SK-MEL-5 (cell line): ENCODE data around the gene VPS52. TPM values are rescaled to one million over a fixed set of nuclear protein-coding genes. Genes with fewer than 3 reads are reported as not detected.

Experiments
- DNase-seq: peaks from one replicate; pipeline ENCODE4 v3.0.0-alpha.2; 2016; ENCODE audit warnings: low read depth, low spot score
- in situ Hi-C: cut with HindIII; loops from 2 replicates; pipeline ENCODE4 v1.10.0; 2016; ENCODE audit warnings: low sequenced_read_pairs, high pct_unique_total_duplicates, low pct_unique_long_range_greater_than_20kb
- total RNA-seq: library from RNA; depleted of rRNA; stranded (reverse); fragments of >200 nt; shearing (Covaris generic); gene quantifications from 2 replicates; pipeline ENCODE4 v1.2.3, GENCODE V29; 2014

Gene VPS52
- total RNA-seq, 1 experiment from 2014 or later = 27.1 TPM

DNA sequence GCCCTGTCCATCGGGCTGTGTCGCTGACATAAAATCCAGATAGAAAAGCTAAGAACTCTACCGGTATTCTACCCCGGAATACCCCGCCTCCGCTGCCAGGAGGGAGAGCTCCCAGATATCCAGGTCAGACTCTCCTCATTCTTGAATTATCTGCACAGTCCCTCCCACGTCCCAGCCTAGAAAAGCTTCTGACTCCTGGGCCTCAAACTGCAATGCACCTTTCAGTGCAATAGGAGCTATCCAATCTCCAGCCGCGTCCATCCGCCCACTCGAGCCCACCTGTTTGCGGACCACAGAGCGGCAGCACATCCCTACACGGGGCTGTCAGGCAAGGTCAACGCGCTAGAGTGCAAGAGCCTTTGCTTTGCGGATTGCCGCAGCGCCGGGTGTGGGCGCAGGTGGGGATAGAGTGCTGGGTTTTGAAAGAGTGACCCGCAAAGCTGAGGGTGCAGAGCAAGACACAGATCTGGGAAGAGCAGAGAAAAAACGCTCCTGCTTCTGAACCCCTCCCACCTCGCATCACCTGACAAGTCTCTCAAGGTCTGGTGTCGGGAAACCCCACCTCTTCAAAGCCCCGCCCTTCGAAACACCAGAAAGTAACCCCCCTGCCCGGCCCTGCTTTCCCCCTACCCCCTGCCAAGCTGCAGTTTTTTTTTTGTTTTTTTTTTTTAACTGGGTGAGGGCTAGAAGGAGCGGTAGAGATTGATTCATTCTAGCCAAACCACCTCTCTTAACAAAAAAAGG is 40.9 kb upstream of the VPS52 start:
- in situ Hi-C loops = no loop called here
- DNase-seq = peak; percentile 78

- no peak for DNase-seq
- in situ Hi-C loops = no loop called here
Observed at GRCh38 chr6:33306356-33306755, 34.7 kb upstream of the VPS52 start.

DNA sequence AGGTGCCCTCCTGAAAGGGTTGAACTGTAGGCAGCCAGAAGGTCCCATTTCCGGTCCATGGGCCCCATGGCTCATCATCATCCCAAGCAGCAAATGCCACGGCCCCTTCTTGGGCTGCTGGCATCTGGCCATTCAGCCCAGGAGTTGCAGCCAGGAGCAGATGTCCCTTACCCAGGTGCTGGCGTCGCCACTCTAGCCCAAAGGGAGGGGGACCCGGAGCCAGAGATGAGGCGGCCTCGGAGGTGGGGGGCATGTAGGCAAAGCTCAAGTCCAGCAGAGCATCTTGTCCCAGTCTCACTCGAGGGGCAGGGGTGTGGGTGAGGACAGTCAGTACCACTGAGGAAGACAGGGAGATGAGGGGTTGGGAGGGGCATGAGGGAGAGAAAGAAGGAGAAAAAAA is 33.4 kb upstream of the VPS52 start:
- no peak for DNase-seq
- in situ Hi-C loops = no loop called here

DNA sequence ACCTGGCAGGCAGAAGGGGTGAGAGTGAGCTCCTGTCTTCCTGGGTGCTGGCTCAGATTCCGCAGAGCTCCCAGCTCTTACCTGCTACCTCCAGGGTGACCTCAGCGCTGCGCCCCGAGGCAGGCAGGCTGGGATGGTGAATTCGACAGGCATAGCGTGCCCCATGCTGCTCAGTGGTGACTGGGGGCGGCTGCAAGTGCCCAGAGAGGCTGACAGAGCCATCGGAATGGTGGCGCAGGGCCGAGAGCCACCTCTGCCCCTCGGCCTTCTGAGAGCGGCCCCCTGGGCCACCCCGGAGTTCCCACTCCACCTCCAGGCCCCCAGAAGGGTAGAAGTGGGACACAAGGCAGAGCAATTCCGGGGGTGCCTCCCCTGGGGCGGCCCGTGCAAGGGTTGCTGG is 32.5 kb upstream of the VPS52 start:
- in situ Hi-C loops = no loop called here

GRCh38 chr6:33301877-33302276 is 30.2 kb upstream of the VPS52 start:
- no peak for DNase-seq
- in situ Hi-C loops = no loop called here

More for the DNA sequence above, 32.5 kb upstream of the VPS52 start:
- no peak for DNase-seq

- peak; percentile 93 for DNase-seq
- in situ Hi-C loops = no loop called here
Observed at GRCh38 chr6:33299237-33299944, 27.7 kb upstream of the VPS52 start.

DNA sequence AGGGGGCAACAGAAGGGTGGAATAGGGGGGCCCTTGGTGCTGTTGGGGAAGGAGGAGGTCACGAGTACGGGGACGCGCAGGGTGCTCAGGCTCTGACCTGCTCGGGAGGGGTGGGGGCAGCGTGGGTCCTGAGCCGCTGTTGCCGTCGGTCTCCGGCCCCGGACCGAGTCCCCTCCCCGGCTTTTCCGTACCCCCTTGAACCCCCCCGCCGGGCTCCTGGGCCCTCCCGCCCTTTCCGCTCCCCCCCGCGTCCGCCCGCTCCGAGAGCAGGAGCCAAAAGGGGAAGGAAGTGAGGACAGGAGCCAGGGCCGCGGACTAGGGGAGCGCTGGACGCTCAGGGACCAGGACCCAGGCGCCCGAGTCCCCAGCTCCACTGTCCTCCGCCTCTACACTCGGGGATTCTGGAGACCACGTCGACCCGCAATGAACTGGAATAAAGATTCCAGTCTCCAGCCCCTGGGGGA is 27.1 kb upstream of the VPS52 start, which contains the start of gene RGL2:
RGL2 (minus strand) TSS at position 170 of the 464 bp plus-strand sequence. CDS start 332 bp downstream, outside the sequence.
- no peak for DNase-seq
- in situ Hi-C loops = no loop called here

- in situ Hi-C loops = no loop called here
- DNase-seq = peak; percentile 80
Observed at GRCh38 chr6:33297956-33298772, 26.5 kb upstream of the VPS52 start.

GRCh38 chr6:33297406-33297955 is 25.8 kb upstream of the VPS52 start:
- DNase-seq = no peak
- in situ Hi-C loops = no loop called here

DNA sequence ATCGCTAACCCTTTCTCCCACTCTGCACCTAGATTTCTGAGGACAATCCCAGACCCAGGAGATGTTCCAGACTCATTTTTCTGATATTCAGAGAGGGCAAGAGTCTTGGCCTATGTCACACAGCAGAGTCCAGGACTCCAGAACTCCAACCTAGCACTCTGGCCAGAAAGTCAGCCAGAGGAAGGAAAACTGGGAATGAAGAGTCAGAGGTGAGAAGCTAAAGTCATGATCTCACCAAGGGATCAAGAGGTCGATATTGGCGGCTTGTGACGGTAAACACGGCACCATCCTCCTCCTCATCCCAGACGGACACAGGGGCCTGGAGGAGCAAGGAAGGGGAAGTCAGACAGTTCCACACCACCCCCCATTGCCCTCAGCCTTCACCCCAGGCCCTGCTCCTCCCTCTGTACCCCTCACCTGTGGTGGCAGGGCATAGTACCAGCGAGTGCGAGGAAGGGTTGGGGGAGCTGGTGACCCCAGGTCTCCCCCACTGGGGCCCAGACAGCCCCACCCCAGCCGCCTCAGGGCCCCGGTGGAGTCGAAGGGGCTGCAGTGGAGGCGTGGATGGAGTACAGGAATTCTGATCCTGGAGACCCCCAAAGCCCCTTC is 25.2 kb upstream of the VPS52 start:
- no peak for DNase-seq

GRCh38 chr6:33295621-33296369 is 24.1 kb upstream of the VPS52 start:
- in situ Hi-C loops = no loop called here
- no peak for DNase-seq

More for the DNA sequence above, 25.2 kb upstream of the VPS52 start:
- in situ Hi-C loops = no loop called here

DNA sequence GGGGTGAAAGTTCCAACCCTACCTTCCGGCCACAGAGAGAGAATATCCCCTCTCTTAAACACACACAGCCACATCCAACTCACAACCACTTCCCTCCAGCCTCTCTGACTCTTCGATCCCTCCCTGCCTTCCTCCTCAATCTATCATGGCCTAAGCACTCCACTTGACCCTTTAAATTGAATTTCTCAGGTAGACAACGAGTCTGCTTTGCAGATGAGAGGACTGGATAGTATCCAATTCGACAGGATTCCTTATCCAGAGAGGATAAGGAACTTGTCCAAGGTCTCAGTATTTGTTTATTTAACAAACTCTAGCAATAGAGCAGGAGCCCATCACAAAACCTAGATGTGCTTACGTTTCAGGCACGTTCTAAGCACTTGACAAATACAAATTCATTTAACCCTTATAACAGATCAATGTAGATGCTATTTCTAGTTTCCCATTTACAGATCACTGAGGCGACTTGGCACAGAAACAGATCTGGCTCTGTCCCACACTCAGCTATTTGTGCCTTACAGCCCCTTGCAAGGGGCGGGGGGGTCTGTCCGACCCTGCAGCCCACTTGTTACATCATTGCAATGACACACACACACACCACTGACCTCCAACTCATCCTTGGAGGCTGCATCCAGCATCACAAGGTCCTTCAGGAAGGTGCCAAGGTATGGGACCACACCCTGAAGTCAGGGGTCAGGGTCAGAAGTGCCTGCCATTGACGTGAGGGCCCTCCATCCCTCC is 22.6 kb upstream of the VPS52 start:
- no peak for DNase-seq
- in situ Hi-C loops = no loop called here

- DNase-seq = no peak
- in situ Hi-C loops = no loop called here
Observed at GRCh38 chr6:33292996-33293682, 21.5 kb upstream of the VPS52 start.

DNA sequence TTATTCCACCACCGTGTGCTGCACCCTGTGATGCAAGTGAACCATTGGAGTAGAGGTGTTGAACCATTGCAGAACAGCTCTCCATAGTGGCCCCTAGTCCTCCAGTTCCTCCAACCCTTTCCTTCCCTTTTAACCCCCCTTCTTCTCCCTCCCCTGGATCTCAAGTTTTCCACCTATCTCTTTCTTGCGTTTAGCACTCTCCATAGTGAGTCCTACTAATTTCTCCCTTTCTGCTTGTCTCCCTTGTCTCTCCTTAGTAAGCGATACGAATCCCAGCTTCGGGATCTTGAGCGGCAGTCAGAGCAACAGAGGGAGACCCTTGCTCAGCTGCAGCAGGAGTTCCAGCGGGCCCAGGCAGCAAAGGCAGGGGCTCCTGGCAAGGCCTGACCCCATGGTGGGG is 18.8 kb upstream of the VPS52 start:
- DNase-seq = no peak
- in situ Hi-C loops = no loop called here

DNA sequence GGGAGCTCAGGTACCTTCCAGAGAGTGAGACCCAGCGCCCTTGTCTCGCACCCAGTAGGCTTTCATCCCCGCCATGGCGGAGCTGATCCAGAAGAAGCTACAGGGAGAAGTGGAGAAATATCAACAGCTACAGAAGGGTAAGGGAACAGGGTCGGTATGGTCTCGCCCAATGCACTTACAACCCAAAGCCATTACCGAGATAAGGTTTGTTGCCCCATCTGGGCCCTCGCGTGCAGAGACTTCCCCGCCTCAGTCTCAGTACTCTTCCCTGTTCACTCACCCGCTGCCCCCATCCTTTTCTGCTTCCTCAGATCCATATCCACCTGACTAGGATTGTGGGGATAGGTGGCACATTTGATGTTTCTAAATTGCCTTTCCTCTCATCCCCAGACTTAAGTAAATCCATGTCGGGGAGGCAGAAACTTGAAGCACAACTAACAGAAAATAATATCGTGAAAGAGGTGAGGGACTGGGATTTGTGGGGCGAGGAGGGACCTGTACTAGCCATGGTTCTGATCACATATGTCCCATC is 18.2 kb upstream of the VPS52 start:
- no peak for DNase-seq
- in situ Hi-C loops = no loop called here
